Psoas muscle (tissue), 8 donors: ENCODE data around the gene TH. TPM values are rescaled to one million over a fixed set of nuclear protein-coding genes. Genes with fewer than 3 reads are reported as not detected.

Experiments
- ATAC-seq, 4 donors: fragments of 200-7000 bp; cut with Tn5 transposase; one replicate each; pipeline ENCODE4 v1.9.1; 2020; ENCODE audit warnings: moderate library complexity in 3 of 4, mild to moderate bottlenecking in 2 of 4
- DNase-seq, 2 donors: peaks; one replicate each; pipeline ENCODE4 v3.0.0-alpha.2; 2020
- H3K27ac ChIP-seq: fragments of 200-600 bp; one replicate; pipeline ENCODE4 v1.8.0; 2022
- H3K27me3 ChIP-seq, 3 donors: fragments of 200-600 bp in 1 of 3; one replicate each; pipeline versions ENCODE4 v1.6.1 to v1.8.0; 2013 to 2022; ENCODE audit warnings: low read length in 2 of 3, mild to moderate bottlenecking in 2 of 3, moderate library complexity in 1 of 3; ENCODE audit not compliant: insufficient read depth in 3 of 3
- H3K36me3 ChIP-seq, 2 donors: fragments of 200-600 bp in 1 of 2; one replicate each; pipeline versions ENCODE4 v1.6.1 to v1.8.0; 2013 to 2022; ENCODE audit warnings: low read depth in 1 of 2, mild to moderate bottlenecking in 1 of 2, moderate library complexity in 1 of 2; ENCODE audit not compliant: insufficient read depth in 1 of 2
- H3K4me1 ChIP-seq: fragments of 200-600 bp; one replicate; pipeline ENCODE4 v1.8.0; 2022
- H3K4me3 ChIP-seq: fragments of 200-600 bp; one replicate; pipeline ENCODE4 v1.8.0; 2022; ENCODE audit warnings: mild to moderate bottlenecking
- H3K9me3 ChIP-seq: fragments of 200-600 bp; one replicate; pipeline ENCODE4 v1.8.0; 2022
- CTCF ChIP-seq: fragments of 200-600 bp; IDR thresholded peaks from one replicate; pipeline ENCODE4 v1.8.0; 2022; ENCODE audit warnings: antibody characterized with exemption
- WGBS, 3 donors: extraction: QIAGEN DNeasy Blood & Tissue Kit; methylation state at CpG; one replicate each; pipeline versions ENCODE4 v1.1.6 to v1.1.7; 2013; 5-methylcytosine and 5-hydroxymethylcytosine counted together
- intact Hi-C, 2 donors: fragments of 100-400 bp; cut with DNase I; formaldehyde crosslinking; loops; one replicate each; pipeline versions ENCODE4 v1.11.0 to v1.14.2; 2022
- polyA plus RNA-seq, 3 donors: library from polyadenylated mRNA; stranded (reverse); fragments of 200-250 nt; gene quantifications; one replicate each; pipeline ENCODE4 v1.2.3, GENCODE V29; 2013
- total RNA-seq, 4 donors: library from RNA; stranded (reverse); fragmentation: NEBNext Ultra II Directional in 2 of 4; extraction: Animal tissue kit (Norgen Biotek cat#: 25700) in 2 of 4; gene quantifications; one replicate each; pipeline versions ENCODE4 v1.2.1 to v1.2.4, GENCODE V29; 2021 to 2023
- donor health status: healthy with polysubstance abuse.
- donor health status: DM: no; HTN: no; CAD: no; lungs with moderate emphysema.
- donor health status: Bipolar disorder and iron deficiency.
- donor health status: healthy.
- donor health status: DM: yes; HTN: yes; CAD: no.
- donor health status: DM: no; HTN: no; CAD: no.
- donor health status: DM: no; HTN: no; CAD: no.
- donor health status: DM: yes; HTN: yes; CAD: no.

TH gene
- total and polyA plus RNA-seq, 7 donors = 0.16 to 0.34 TPM; not detected in 5

- 77 to 86% (median 79%) methylated on average over 12 of the region's 12 CpGs for WGBS, 3 donors
- intact Hi-C loops = no loop called here
- Histone ChIP-seq H3K9me3 (no peaks in the 10 kb centered on the region), H3K27ac (no peak overlapping the region), H3K4me1 (no peaks in the 10 kb centered on the region), H3K36me3 (no peaks in the 10 kb centered on the region), H3K4me3 (no peak overlapping the region), H3K27me3 (peaks cover 0 to 59% (median 11%) of the 10 kb centered on the region in 3 donors)
- TF ChIP-seq CTCF = no peak
- DNase-seq (no peak), ATAC-seq (no peak)
Observed at GRCh38 chr11:2172676-2173075, 1.1 kb upstream of the TH start.

- ATAC-seq (no peak), DNase-seq (no peak)
- peaks cover 5% of the 10 kb centered on the region for H3K4me1 ChIP-seq
- H3K4me3 ChIP-seq = no peak overlapping the region
- H3K27me3 ChIP-seq = peaks cover 0 to 74% (median 10%) of the 10 kb centered on the region in 3 donors
- no peaks in the 10 kb centered on the region for H3K36me3 ChIP-seq
- intact Hi-C loops = loop anchor here in 1 of 2 donors (10.0 kb wide), 1 partner anchor 245 kb away; no protein-coding TSS in a partner anchor
- WGBS, 3 donors = 66 to 73% (median 68%) methylated on average over 43 to 45 of the region's 45 CpGs
- H3K9me3 ChIP-seq = no peaks in the 10 kb centered on the region
- H3K27ac ChIP-seq = no peak overlapping the region
- no peak for TF ChIP-seq CTCF
Observed at GRCh38 chr11:2169626-2170570, 1.7 kb downstream of the TH start.

- no peaks in the 10 kb centered on the region for H3K36me3 ChIP-seq
- intact Hi-C loops = loop anchor here in 1 of 2 donors (10.0 kb wide), 1 partner anchor 246 kb away; no protein-coding TSS in a partner anchor
- H3K27me3 ChIP-seq = peaks cover 0 to 78% (median 10%) of the 10 kb centered on the region in 3 donors
- no peak overlapping the region for H3K27ac ChIP-seq
- peaks cover 5% of the 10 kb centered on the region for H3K4me1 ChIP-seq
- 41 to 48% (median 46%) methylated on average over 10 of the region's 10 CpGs for WGBS, 3 donors
- TF ChIP-seq CTCF = no peak
- no peak for DNase-seq
- no peak overlapping the region for H3K4me3 ChIP-seq
- no peak for ATAC-seq
- no peaks in the 10 kb centered on the region for H3K9me3 ChIP-seq
Observed at GRCh38 chr11:2169005-2169378, 2.6 kb downstream of the TH start.

- Histone ChIP-seq H3K9me3 (no peaks in the 10 kb centered on the region), H3K36me3 (no peaks in the 10 kb centered on the region), H3K27me3 (peaks cover 0 to 75% (median 10%) of the 10 kb centered on the region in 3 donors), H3K4me1 (peaks cover 5% of the 10 kb centered on the region), H3K4me3 (no peak overlapping the region), H3K27ac (no peak overlapping the region)
- DNase-seq (no peak), ATAC-seq (no peak)
- intact Hi-C loops = loop anchor here in 1 of 2 donors (10.0 kb wide), 1 partner anchor 246 kb away; no protein-coding TSS in a partner anchor
- no peak for TF ChIP-seq CTCF
- 75 to 80% (median 76%) methylated on average over 27 to 33 of the region's 33 CpGs for WGBS, 3 donors
Observed at GRCh38 chr11:2168286-2169004, 3.2 kb downstream of the TH start.
